LNCAP (cell line): Measurements from ENCODE around the gene SHROOM2.

ENCODE experiments used
- TF ChIP-seq, protein P1 (sequence below): fragments of 450-650 bp; IDR thresholded peaks from 2 replicates; pipeline ENCODE4 v1.5.1; 2017; ENCODE audit warnings: mild to moderate bottlenecking

SHROOM2 gene

DNA sequence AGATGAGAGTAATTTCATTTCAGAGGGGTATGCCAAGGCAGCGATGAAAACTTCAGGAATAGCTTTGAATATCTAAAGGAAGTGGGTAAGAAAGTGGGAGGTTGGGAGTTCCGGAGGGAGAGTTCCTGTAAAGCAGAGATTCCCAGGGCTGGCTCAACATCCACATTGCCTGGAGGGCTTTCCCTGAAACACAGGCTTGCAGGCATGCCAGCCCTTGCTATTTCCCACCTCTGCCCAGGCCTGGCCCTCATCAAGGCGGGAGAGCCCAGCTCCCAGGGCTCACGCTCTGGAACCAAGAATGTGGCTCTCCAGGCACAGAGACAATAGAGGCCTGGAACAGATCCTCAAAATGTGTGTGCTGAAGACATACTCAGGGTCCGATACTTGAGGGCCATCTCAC lies 137.1 kb downstream of the SHROOM2 start:
- TF ChIP-seq, protein P1, sequence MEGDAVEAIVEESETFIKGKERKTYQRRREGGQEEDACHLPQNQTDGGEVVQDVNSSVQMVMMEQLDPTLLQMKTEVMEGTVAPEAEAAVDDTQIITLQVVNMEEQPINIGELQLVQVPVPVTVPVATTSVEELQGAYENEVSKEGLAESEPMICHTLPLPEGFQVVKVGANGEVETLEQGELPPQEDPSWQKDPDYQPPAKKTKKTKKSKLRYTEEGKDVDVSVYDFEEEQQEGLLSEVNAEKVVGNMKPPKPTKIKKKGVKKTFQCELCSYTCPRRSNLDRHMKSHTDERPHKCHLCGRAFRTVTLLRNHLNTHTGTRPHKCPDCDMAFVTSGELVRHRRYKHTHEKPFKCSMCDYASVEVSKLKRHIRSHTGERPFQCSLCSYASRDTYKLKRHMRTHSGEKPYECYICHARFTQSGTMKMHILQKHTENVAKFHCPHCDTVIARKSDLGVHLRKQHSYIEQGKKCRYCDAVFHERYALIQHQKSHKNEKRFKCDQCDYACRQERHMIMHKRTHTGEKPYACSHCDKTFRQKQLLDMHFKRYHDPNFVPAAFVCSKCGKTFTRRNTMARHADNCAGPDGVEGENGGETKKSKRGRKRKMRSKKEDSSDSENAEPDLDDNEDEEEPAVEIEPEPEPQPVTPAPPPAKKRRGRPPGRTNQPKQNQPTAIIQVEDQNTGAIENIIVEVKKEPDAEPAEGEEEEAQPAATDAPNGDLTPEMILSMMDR, result no peak

DNA sequence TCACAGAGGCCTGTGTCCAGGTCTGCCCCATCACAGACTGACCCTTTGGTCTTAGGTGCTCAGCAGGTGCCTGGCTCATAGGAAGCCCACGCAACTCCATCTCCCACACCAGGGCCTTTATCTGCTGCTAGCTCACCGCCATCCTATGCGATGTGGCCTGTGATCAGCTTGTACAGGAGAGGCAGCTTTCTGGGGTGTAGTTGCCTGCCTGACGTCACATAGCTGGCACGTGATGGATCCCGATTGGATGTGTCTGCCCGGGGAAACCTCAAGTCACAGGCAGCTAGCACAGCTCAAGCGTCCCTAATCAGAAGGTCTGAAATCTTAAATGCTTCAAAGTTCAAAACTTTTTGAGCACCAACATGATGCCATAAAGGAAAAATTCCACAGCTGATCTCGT lies 139.8 kb downstream of the SHROOM2 start:
- TF ChIP-seq, protein P1, result no peak

DNA sequence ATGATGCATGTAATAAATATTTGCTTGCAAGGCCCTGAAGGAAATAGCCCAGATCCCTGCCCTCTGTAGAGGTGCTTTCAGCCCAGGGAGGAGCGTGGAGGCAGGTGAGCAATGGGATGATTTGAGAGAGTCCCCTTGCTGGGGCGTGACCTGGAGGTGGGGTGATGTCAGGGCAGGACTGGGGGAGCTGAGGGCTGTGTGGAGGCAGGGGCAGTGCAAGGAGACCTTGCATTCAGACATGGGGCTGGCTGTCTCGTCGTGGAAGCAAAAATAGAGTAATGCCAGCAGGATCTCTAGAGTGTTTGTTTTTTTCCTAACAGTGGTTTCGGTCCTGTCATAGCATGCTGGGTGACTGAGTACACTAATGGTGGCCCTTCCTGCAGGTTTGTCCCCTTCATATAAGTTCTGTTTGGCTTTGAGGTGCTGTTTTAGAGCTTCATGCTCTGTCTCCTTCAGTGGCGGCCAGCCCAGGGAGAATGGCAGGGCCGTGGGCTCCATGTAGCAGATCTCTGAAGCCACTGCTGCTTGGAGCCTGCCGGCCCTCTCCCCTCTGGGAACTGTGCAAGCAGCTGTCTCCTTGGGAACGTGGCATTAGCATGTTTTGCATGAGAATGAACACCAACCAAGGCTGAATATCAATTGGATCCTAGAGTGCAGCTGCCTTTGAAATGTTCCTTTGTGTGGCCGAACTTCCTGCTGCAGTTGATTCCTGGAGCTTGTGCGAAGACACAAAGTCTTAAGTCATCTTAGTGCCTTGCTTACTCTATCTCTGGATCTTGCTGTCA lies 141.7 kb downstream of the SHROOM2 start:
- TF ChIP-seq, protein P1, result no peak

DNA sequence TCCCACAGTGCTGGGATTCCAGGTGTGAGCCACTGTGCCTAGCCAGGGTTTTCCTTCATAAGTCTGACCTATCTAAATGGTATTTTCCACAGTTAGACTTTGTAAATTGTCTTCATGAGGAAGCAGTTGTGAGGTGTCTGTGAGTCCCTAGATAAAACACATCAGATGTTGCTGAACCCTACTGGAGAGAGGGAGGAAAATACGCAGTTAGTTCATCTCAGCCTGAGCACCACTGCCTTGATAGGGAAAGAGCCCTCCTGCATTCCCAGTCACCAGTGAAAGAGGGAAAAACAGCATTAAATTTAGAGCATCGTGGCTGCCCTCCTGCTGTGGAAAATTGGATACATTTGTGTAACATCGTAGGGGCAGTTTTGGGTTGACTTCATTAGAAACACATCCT lies 149.2 kb downstream of the SHROOM2 start:
- TF ChIP-seq, protein P1, result no peak

DNA sequence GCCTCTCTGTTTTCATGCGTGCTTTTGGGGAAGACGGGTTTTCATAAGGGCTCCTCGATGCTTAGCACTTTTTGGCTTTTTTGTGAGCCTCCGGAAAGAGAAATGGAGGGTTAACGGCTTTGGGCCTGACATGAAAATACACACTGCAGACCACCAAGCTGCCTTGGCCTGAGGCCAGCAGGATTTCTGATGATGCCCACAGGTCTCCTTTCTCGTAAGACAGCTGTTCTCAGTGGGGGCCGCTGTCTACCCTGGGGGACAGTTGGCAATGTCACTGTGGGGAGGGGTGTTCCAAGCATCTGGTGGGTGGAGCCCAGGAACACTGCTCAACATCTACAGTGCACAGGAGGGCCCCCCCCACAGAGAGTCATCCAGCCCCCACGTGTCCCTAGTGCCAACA lies 151.5 kb downstream of the SHROOM2 start:
- TF ChIP-seq, protein P1, result no peak

DNA sequence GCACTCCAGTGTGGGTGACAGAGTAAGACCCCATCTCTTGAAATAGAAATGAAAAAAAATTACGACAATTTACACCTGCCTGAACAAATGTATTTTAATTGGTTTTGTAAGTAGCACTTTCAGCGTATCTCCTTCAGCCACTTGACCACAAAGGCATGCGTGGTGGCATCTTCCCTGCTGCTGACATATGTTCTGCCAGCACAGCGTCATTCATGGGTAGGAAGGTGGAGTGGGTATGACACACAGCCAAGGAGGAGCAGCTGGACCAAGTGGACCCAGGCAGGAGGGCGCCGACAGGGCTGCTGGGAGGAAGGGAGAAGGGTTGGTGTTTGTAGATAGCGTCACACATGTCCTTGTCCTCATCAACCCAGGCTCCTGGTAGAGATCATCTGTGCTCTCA lies 152.3 kb downstream of the SHROOM2 start:
- TF ChIP-seq, protein P1, result no peak

DNA sequence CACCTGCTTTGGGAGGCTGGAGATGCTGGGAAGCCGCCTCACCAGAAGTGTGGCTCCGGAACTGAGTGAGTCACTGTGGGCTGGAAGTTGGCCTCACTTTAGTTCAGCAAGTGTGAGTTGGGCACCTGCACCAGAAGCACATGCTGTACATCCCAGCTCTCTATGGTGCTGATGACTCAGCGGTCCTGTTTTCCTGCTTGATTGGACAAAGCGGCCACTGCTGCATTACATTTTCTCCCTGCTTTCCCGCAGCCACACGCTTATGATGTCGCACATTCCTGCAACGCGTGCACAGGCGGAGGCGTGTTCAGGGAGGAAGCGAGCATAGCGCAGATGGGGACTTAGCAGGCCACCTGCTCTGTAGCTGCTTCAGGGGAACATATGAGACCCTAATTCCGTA lies 154.2 kb downstream of the SHROOM2 start:
- TF ChIP-seq, protein P1, result no peak

DNA sequence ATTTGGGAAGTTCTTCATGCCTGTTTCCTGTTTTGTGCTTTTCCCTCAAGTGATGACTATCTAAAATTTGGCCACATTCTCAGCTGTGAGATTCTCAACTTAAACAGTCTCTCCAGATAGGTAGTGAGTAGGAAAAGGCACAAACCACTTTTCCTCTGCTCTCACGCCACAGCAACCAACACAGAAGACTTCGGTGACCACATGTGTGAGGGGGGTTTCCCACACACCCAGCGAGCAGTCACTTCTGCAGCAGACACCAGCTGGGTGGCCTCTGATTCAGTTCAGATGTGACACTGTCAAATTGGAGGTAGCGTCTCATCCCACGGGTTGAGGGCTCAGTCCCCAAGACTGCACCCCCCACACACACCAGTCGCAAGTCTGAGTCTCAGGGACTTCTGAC lies 155.9 kb downstream of the SHROOM2 start:
- TF ChIP-seq, protein P1, result no peak
